ENCODE results near the gene GAL.

The GAL gene

GRCh38 chr11:68659158-68659921 lies 25.0 kb upstream of the GAL start:
- no peak for DNase-seq (ENCODE audit: low spot score)

GRCh38 chr11:68660066-68660810 lies 24.1 kb upstream of the GAL start:
- no peak for DNase-seq (ENCODE audit: low spot score)

GRCh38 chr11:68661014-68661413 lies 23.3 kb upstream of the GAL start:
- no peak for DNase-seq (ENCODE audit: low spot score)

- no peak for DNase-seq (ENCODE audit: low spot score)
These were observed 22.4 kb upstream of the GAL start for GRCh38 chr11:68661697-68662603.

GRCh38 chr11:68663482-68664010 lies 20.8 kb upstream of the GAL start:
- no peak for DNase-seq (ENCODE audit: low spot score)

GRCh38 chr11:68664141-68664540 lies 20.2 kb upstream of the GAL start:
- DNase-seq (ENCODE audit: low spot score) = no peak

- DNase-seq (ENCODE audit: low spot score) = no peak
These were observed 19.4 kb upstream of the GAL start for GRCh38 chr11:68664906-68665305.

- DNase-seq (ENCODE audit: low spot score) = no peak
These were observed 18.9 kb upstream of the GAL start for GRCh38 chr11:68665436-68665835.

- DNase-seq (ENCODE audit: low spot score) = no peak
These were observed 17.5 kb upstream of the GAL start for GRCh38 chr11:68666849-68667248.

- DNase-seq (ENCODE audit: low spot score) = no peak
These were observed 16.5 kb upstream of the GAL start for GRCh38 chr11:68667511-68668500.

- DNase-seq (ENCODE audit: low spot score) = no peak
These were observed 14.8 kb upstream of the GAL start for GRCh38 chr11:68669301-68670090.

- DNase-seq (ENCODE audit: low spot score) = no peak
These were observed 13.9 kb upstream of the GAL start for GRCh38 chr11:68670208-68670992.

- DNase-seq (ENCODE audit: low spot score) = no peak
These were observed 10.9 kb upstream of the GAL start for GRCh38 chr11:68673306-68673945.

- DNase-seq (ENCODE audit: low spot score) = no peak
These were observed 10.4 kb upstream of the GAL start for GRCh38 chr11:68673991-68674390.

GRCh38 chr11:68674461-68674860 lies 9.9 kb upstream of the GAL start:
- no peak for DNase-seq (ENCODE audit: low spot score)

- no peak for DNase-seq (ENCODE audit: low spot score)
These were observed 6.9 kb upstream of the GAL start for GRCh38 chr11:68677432-68677831.

- DNase-seq (ENCODE audit: low spot score) = no peak
These were observed 6.3 kb upstream of the GAL start for GRCh38 chr11:68678031-68678441.

- no peak for DNase-seq (ENCODE audit: low spot score)
These were observed 3.7 kb upstream of the GAL start for GRCh38 chr11:68680541-68681231.

Data from hematopoietic multipotent progenitor cell treated with erythropoietin and hydrocortisone succinate and interleukin-3 and kit ligand, for 17 days (in vitro differentiated cells).